IMR-90 (cell line): Measurements from ENCODE around the gene CCN2.

Experiments used
- BHLHE40 ChIP-seq: fragments of 150-350 bp; IDR thresholded peaks from 2 replicates; pipeline ENCODE4 v1.6.1; 2016; ENCODE audit warnings: mild to moderate bottlenecking, low read depth, low read length
- CTCF ChIP-seq: conservative IDR thresholded peaks from 2 replicates; pipeline ENCODE4 v1.5.1; 2012; ENCODE audit warnings: mild to moderate bottlenecking, low read depth, low read length, improper control_type of control experiment
- POLR2A ChIP-seq: IDR thresholded peaks from 2 replicates; pipeline ENCODE4 v1.6.1; 2012; ENCODE audit warnings: mild to moderate bottlenecking, low read depth, low read length
- SMC3 ChIP-seq: fragments of 150-350 bp; IDR thresholded peaks from 2 replicates; pipeline ENCODE4 v1.6.1; 2016; ENCODE audit warnings: low read depth, mild to moderate bottlenecking, antibody characterized with exemption, low read length, moderate library complexity

- no peak for TF ChIP-seq CTCF
- TF ChIP-seq POLR2A: no peak; the same call in 1 of the 2 replicates
- TF ChIP-seq BHLHE40: no peak; the same call in 1 of the 2 replicates
- TF ChIP-seq SMC3: no peak
These were observed 3.0 kb downstream of the CCN2 start for GRCh38 chr6:131947986-131948661.
